Activated CD8-positive, alpha-beta memory T cell treated with anti-CD3 and anti-CD28 coated beads, Interleukin-2, amount 50 U/mL, for 4 hours (primary cell): ENCODE measurements around the gene PCBP3.
A peak's percentile ranks its signal among the peaks of the same experiment; 100 is the strongest.
"Not testable (repeated sequence)": the region's sequence is repeated elsewhere in the genome, so short reads cannot be mapped to it uniquely, and the experiment has no call there.

Source experiments
- DNase-seq: peaks from one replicate; pipeline ENCODE4 v3.0.0-alpha.2; 2020

Gene PCBP3

GRCh38 chr21:45636459-45636858, 7.1 kb upstream of the PCBP3 start:
- DNase-seq: no peak

- no peak for DNase-seq
Measured at GRCh38 chr21:45636951-45637646, 6.4 kb upstream of the PCBP3 start.

DNA sequence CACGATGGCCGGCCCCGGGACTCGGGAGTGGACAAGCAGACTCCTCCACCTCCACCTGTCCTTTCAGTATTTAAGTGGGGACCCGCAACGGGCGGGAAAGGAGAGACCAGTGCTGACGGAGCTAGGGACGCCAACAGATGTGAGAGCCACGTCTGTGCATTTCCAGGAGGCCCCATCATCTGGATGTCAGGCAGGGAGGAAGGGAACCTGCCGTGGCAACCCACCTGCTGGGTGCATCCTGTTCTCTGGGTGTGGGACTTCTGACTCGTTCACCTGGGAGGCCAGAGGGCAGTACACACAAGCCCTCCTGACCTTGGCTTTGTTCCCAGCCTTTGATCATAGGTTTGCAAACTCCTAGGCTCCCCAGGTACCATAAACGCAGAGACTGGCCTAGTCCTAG, 5.6 kb upstream of the PCBP3 start:
- no peak for DNase-seq

GRCh38 chr21:45638707-45639106, 4.8 kb upstream of the PCBP3 start:
- no peak for DNase-seq

DNA sequence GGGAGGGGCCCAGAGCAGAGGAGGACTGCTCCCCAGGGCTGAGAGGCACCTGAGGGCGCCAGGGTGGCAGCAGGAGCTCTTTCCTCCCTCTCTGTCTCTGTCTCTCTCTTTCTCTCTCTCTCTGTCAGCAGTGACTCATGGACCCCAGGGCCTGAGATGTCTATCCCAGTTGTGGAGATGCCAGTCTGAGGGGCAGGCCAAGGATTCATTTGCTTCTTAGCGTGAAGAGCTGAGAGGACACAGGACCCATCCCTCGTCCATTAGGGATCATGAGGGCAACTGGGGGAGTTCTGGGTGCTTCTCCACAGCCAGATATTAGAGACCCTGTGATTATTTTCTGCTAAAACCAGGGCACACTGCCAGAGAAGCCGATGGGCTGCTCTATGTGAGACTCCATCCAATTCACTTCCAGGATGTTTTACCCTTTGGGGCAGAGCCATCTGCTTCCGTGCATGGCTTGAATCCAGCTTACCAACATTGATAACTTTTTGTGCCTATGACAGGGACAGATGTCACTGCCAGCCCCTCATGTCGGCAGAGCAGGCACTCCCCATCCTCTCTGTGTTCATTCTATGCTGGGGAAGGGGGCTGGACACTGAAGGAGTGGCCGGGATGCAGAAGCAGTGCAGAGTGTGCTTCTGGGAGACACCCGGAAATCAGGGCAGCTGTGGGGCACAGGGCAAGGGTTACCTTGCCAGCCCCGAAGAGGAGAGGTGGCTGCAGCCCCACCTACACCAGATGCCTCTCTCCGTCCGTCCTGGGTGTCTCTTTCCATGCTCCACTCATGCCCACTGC, 4.1 kb upstream of the PCBP3 start:
- no peak for DNase-seq

DNA sequence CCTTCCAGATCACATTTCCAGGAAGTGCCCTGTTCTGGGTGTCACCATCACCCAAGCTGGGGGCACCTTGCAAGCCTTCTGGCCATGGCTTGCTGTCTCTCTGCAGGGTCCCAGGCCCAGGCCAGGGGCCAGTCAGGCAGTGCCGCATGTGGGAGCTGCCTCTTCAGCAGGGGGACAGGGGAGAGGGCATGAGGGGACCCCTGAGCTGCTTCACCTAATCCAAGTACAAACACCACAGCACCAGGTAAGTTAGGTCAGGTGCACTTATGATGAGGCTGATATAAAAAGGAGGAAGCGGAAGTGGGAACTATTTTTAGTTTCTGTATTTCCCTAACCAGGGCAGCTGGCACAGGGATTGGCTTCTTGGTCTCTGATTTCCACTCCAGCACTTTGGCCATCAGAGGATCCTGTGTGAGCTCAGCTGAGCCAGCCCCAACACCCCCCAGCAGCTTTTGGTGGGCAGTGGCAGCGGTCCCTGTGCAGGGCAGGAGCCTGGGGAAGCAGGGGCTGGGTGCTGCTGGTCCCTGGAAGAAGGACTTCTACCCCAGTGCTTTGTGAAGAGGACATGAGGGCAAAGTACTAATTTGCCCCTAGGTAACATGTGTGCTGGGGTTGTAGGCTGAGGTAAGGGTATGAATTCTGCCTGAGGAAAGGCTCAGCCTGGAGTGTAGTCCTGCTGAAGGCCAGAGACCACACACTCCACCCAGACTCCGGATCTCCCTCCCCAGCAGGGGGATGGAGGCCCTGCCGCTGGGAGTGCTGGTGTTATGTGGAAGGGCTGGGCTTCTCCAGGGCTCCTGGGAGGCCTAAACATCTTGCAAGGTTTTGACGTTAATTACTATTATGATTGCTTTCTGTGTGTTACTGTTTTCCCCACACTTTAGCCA, 3.3 kb upstream of the PCBP3 start:
- peak; percentile 14 for DNase-seq

DNA sequence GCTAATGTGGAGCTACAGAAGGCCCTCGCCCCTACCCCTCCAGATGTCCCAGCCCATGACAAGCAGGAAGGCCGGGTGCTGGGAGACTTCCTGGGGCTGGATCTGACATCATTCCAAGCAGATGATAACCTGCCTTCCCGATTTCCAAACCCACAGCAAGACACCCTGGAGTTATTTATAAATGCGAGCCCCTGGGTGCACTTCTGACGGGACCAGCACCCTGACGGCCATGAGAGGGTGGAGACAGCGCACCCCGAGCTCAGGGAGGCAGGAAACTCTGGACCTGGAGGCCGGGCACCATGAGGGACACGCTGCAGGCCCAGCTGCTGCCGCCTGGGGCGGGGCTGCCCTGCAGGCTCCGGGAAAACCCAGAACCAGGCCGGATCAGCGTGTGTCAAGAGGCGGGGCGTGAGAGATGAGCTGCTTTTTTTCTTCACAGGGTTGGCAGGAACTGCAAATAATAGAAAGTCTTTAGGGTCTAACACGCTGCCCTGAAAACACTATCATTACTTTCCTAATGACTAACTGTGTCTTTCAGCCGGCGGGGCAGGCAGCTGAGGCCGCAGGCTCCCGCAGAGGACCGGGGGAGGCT, 2.5 kb upstream of the PCBP3 start:
- peak; percentile 13 for DNase-seq

- peak; percentile 13 for DNase-seq
Measured at GRCh38 chr21:45641480-45642035, 2.0 kb upstream of the PCBP3 start.

GRCh38 chr21:45642122-45642813, 1.3 kb upstream of the PCBP3 start:
- peak; percentile 19 for DNase-seq

DNA sequence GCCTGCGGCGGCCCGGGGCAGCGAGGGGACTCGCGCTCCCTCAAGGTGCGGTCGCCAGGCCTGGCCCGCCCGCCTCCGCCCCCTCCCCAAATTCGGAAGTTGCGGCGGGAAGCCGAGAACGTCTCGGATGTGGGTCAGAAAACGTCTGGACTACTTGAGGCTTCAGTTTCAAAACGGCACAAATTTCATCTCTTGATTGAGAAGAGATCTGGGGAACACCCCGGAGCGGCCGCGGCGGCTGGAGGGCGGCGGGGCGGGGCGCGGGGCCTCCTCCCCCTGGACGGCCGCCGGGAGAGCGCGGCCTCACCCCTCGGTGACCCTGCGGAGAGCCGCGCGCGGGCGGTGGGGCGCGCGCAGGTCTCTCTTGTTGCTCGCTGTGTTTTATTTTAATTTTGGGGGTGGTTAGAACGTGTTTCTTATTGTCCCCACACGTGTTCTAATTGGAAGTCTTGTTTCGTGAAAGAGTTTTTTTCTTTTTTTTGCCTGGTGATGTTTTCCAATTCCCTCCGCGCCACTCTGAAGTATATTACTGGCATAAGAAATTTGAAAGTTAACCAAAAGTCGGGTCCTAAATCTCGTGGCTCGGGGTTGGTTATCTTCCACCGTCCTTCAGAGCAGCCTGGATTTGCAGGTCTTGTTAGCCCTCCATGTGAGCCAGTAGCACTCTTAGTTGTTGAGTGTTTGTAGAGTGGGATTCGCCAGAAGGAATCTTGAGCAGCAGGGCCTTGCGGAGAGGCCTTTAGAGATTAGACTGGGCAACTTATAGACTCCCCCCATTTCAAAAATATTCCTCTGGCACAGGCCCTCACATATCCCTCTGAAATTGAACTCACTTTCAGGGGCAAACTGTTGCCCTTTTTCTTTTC, 749 bp downstream of the PCBP3 start:
- no peak for DNase-seq

GRCh38 chr21:45651921-45652320, 8.4 kb downstream of the PCBP3 start:
- no peak for DNase-seq

- no peak for DNase-seq
Measured at GRCh38 chr21:45655124-45655523, 11.6 kb downstream of the PCBP3 start.

GRCh38 chr21:45656114-45656513, 12.6 kb downstream of the PCBP3 start:
- DNase-seq: not testable (repeated sequence)

GRCh38 chr21:45661913-45662622, 18.5 kb downstream of the PCBP3 start:
- not testable (repeated sequence) for DNase-seq

DNA sequence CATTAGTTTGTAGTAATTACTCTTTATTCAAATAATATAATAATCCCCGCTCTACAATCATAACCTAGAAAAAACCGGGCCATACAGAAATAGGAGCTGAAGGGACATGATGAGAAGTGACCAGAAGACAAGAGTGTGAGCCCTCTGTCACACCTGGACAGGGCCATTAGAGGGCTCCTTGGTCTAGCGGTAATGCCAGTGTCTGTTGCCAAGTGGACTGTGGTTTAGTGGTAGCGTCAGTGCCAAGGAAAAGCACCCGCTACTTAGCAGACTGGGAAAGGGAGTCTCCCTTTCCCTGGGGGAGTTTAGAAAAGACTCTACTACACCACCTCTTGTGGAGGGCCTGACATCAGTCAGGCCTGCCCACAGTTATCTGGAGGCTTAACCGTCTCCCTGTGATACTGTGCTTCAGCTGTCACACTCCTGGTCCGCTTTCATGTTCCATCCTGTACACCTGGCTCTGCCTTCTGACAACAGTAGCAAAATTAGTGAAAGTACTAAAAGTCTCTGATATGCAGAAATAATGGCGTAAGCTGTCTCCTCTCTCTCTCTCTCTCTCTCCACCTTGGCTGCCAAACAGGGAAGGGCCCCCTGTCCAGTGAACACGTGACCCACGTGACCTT, 19.2 kb downstream of the PCBP3 start:
- not testable (repeated sequence) for DNase-seq

GRCh38 chr21:45669382-45669781, 25.9 kb downstream of the PCBP3 start:
- no peak for DNase-seq

GRCh38 chr21:45670731-45671130, 27.2 kb downstream of the PCBP3 start:
- DNase-seq: no peak

GRCh38 chr21:45678790-45679189, 35.3 kb downstream of the PCBP3 start:
- not testable (repeated sequence) for DNase-seq

DNA sequence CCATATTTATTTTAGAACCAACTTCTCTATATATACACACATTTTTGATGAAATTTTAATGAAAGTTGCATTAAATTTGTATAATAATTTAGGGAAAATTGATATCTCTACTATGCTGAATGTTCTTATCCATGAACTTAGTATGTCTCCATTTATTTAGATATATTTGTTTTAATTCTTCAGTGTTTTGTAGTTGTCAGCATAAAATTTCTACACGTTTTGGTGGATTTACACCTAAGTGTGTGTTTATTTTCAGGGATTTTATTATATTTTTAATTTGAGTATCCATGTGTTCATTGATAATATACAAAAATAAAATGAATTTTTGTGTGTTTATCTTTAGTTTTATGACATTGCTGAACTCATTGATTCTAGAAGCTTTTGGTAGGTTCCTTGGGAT, 36.7 kb downstream of the PCBP3 start:
- no peak for DNase-seq

DNA sequence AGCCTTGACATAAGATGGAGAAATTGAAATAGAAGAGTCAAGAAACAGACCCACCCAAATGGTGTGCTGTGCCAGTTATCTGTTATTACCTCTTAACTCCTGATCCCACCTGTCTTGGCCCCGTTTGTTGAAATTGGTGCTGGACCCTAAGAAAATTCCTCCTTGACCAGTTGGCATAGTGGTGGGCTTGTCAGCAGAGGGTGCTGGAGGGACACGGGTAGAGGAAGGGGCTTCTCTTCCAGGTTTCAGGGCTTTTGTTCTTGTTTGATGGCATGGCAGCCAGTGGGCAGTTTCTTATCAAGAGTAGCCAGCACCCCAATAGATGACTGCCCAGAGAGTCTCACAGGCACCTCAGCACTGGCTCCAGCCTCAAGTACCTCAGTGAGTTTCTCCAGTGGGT, 51.6 kb downstream of the PCBP3 start:
- no peak for DNase-seq
